DMS53 treated with DMSO at 0.1 percent for 48 hours (cell line): ENCODE data around the gene KLF15.

Source experiments
- DNase-seq: peaks from one replicate; lab custom pipeline; 2025; ENCODE audit not compliant: unreplicated experiment; lab: John Stamatoyannopoulos, UW

KLF15 gene

GRCh38 chr3:126322181-126322967 is 34.8 kb downstream of the KLF15 start:
- DNase-seq: no peak

- no peak for DNase-seq
Measured at GRCh38 chr3:126321490-126321889, 35.7 kb downstream of the KLF15 start.

- DNase-seq: no peak
Measured at GRCh38 chr3:126320517-126321293, 36.5 kb downstream of the KLF15 start.

DNA sequence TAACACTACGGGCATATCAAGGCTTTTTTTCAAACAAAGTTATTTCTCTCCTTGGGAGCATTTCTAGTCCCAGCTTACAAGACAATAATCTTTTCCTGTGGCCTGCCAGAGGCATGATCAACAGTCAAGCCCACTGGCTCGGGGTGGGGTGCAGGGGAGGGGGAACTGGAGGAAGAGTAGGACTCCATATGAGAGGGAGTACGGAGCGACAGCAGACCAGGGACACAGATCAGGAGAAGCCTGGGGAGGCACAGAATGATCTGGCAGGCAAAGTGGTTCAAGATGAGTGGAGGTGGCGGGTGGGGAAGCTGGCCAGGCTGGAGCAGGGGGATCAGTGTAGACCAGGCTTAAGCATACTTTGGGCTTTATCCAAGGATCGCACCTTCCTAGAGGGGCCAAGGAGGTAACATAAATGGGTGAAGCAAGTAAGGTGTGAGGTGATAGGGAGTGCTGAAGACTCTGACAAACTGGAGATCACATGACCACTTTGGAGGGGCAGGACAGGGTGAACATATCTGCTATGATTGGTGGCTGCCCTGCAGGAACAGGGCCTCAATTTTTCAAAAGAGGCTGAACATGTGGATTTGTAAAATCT is 37.4 kb downstream of the KLF15 start:
- no peak for DNase-seq

DNA sequence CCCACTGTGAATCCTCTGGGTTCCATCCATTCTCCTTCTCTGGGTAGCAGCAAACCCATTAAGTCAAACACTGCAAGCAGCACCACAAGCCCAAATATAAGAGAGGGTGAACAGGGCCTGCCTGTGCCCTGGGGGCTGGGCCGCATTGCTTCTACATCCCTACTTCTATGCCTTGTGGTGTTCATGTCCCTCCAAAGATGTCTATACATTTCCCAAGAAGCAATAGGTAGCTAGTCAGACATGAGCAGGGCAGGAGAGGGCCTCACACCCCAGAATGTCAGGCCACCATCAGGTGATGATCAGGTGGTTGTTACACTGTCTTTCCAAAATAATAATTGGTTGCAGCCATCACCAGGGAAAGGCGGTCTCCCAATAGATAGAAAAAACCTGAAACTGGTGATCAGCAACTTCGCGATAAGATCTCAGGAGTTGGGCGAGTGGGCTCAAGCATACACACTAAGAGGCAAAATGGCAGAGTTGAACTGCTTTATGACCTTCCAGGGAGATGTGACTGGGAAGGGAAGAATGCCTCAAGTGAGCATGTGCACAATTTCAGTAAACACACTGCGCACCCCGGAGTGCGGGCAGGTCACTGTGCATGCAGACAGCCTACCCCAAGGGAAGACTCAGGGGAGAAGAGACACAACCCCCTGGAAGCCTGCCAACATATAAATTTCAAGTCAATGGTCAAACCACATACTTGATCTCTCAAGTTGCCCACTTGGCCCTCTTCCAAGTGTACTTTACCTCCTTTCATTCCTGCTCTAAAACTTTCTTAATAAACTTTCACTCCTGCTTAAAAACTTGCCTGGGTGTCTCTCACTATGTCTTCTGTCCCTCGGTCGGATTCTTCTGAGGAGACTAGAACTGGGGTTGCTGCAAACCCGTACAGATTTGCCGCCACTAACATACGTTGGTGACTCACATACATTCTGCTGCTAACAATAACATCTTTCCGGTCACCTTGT is 39.9 kb downstream of the KLF15 start:
- no peak for DNase-seq

GRCh38 chr3:126316501-126316939 is 40.7 kb downstream of the KLF15 start:
- no peak for DNase-seq

DNA sequence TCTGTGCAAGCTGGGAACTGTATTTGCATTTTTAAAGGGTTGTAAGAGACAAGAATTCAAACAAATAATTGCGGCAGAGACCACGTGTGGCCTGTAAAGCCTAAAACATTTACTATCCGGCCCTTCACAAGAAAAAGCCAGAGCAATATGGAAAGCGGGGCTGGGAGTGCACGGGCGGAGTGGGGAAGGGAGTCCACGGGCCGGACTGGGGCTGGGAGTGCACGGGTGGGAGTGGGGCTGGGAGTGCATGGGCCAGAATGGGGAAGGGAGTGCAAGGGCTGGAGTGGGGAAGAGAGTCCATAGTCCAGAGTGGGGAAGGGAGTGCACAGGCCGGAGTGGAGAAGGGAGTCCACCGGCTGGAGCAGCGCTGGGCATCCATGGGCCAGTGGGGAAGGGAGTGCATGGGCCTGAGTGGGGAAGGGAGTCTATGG is 41.2 kb downstream of the KLF15 start:
- no peak for DNase-seq

GRCh38 chr3:126314790-126315658 is 42.2 kb downstream of the KLF15 start:
- no peak for DNase-seq

GRCh38 chr3:126314305-126314789 is 42.9 kb downstream of the KLF15 start:
- no peak for DNase-seq

GRCh38 chr3:126313580-126314304 is 43.5 kb downstream of the KLF15 start:
- no peak for DNase-seq

DNA sequence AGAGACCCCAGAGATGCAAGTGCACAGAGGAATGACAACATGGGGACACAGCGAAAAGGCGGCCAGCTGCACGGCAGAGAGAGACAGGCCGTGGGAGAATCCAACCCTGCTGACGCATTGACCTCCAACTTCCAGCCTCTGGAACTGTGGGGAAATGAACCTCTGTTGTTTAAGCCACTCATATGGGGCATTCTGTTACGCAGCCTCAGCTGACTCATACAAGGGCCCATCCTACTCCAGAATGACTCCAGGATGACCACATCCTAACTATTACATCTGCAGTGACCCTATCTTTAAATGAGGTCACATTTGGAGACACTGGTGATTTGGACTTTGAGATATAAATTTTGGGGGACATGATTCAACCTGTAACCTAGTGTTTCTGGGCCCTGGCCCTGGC is 44.0 kb downstream of the KLF15 start:
- no peak for DNase-seq

- no peak for DNase-seq
Measured at GRCh38 chr3:126312341-126312740, 44.9 kb downstream of the KLF15 start.

GRCh38 chr3:126311338-126311978 is 45.8 kb downstream of the KLF15 start:
- DNase-seq: no peak

GRCh38 chr3:126310816-126311215 is 46.4 kb downstream of the KLF15 start:
- no peak for DNase-seq

DNA sequence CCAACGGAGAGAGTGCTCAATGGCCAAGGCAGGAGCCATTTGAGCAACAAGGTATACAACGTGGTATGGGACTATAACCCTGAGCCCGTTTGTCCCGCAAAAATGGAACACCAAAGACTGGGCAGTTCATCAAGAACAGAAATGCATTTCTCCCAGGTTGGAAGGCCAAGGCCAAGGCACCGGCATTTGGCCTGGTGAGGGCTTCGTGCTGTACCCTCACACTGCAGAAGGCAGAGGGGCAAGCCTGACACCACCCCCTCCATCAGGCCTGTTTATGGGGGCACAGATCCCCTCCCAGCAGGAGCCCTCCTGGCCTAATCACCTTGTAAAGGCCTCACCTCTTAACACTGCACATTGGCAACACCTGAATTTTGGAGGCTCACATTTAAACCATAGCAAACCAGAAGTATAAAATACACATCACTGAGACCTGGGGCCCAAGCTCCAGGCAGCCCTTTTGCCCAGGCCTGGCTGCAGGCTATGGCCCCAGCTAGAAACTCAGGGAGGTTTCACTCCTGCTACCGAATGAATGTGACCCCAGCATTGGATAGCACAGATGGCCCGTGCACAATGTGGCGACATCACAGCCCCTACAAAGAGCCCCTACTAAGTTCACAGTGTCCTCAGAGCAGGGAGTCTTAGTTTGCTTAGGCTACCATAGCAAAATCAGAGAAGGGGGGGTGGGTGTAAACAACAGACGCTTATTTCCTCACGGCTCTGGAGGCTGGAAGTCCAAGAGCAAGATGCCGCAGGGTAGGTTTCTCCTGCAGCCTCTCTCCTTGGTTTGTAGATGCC is 47.1 kb downstream of the KLF15 start:
- no peak for DNase-seq

- no peak for DNase-seq
Measured at GRCh38 chr3:126309165-126309564, 48.0 kb downstream of the KLF15 start.

DNA sequence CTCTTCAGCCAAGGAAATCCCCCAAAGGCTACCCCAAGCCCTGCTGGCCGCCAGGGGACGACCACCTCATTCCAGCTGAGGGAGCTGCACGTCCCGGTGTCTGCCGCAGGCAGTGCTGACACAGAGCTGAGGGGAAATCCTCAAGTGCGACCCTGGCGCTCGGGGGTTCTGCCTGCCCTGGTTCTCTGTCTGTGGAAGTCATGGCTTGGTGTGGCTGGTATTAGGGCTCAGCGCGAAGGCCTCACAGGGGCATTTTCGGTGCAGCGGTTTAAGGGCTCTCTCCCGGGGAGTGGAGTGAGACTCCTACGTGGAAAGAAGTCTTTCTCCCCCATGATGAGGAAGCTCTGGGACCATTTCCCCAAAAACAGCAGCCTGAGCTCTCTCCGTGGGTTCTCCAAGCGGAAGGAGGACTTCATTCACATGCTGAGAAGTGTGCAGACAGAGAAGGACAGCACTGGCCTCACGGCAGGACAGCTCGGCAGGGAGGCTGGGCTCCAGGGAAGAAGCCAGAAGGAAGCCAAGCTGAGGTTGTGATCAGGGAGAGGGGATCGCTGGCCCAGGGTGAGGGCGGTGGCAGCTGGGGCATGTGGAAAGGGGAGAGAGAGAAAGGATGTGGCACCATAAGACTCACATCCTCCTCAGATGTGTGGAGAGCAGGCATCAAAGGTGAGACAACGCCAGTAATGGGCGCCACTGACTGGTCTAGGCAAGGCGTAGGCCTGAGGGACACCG is 48.6 kb downstream of the KLF15 start:
- no peak for DNase-seq
